Measurements from ENCODE around the gene ST6GAL2.

DNA sequence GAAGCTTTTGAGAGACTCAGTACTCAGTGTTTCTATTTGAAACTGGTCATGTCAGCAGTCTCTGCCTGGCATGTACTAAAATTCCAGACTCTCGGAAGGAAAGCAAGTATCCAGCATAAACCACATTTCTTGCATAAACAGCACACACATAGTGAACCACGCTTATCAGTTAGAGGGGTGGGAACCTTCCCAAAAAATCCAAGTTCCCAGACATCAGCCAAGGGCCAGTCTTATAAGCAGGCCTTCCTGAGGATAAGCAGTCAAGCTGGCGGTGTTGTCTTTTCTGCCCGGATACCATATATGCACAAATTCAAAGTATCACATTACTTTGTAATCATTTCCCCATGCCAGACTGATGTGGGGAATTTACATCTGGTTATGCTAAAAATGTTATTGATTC is 73.6 kb downstream of the ST6GAL2 start:
- TF ChIP-seq RELA (CRISPR knock-in tag; IDR thresholded peaks at IDR 0.05; ENCODE audit: borderline replicate concordance): no peak
- TF ChIP-seq, protein P1, sequence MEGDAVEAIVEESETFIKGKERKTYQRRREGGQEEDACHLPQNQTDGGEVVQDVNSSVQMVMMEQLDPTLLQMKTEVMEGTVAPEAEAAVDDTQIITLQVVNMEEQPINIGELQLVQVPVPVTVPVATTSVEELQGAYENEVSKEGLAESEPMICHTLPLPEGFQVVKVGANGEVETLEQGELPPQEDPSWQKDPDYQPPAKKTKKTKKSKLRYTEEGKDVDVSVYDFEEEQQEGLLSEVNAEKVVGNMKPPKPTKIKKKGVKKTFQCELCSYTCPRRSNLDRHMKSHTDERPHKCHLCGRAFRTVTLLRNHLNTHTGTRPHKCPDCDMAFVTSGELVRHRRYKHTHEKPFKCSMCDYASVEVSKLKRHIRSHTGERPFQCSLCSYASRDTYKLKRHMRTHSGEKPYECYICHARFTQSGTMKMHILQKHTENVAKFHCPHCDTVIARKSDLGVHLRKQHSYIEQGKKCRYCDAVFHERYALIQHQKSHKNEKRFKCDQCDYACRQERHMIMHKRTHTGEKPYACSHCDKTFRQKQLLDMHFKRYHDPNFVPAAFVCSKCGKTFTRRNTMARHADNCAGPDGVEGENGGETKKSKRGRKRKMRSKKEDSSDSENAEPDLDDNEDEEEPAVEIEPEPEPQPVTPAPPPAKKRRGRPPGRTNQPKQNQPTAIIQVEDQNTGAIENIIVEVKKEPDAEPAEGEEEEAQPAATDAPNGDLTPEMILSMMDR (IDR thresholded peaks at IDR 0.05): no peak
- no peak for TF ChIP-seq ZNF396 (CRISPR knock-in tag; IDR thresholded peaks at IDR 0.05; ENCODE audit: borderline replicate concordance)
- TF ChIP-seq ETV6 (CRISPR knock-in tag; IDR thresholded peaks at IDR 0.05): no peak
- TF ChIP-seq, protein P2, sequence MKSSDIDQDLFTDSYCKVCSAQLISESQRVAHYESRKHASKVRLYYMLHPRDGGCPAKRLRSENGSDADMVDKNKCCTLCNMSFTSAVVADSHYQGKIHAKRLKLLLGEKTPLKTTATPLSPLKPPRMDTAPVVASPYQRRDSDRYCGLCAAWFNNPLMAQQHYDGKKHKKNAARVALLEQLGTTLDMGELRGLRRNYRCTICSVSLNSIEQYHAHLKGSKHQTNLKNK (CRISPR knock-in tag; IDR thresholded peaks at IDR 0.05): no peak
- TF ChIP-seq, protein P3, sequence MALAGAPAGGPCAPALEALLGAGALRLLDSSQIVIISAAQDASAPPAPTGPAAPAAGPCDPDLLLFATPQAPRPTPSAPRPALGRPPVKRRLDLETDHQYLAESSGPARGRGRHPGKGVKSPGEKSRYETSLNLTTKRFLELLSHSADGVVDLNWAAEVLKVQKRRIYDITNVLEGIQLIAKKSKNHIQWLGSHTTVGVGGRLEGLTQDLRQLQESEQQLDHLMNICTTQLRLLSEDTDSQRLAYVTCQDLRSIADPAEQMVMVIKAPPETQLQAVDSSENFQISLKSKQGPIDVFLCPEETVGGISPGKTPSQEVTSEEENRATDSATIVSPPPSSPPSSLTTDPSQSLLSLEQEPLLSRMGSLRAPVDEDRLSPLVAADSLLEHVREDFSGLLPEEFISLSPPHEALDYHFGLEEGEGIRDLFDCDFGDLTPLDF (CRISPR knock-in tag; IDR thresholded peaks at IDR 0.05): no peak

All from WTC11 (cell line).